K562 (cell line): ENCODE data around the gene HELZ2. TPM values are rescaled to one million over a fixed set of nuclear protein-coding genes. Genes with fewer than 3 reads are reported as not detected.

Source experiments
- C11orf30 ChIP-seq: fragments of 450-650 bp; IDR thresholded peaks from 2 replicates; pipeline ENCODE4 v1.6.1; 2016; ENCODE audit warnings: low read depth, mild to moderate bottlenecking
- DACH1 ChIP-seq: fragments of 450-650 bp; IDR thresholded peaks from 2 replicates; pipeline ENCODE4 v1.6.1; 2018; ENCODE audit not compliant: partially characterized antibody
- FOXJ2 ChIP-seq: fragments of 200-800 bp; sonication (Bioruptor generic); IDR thresholded peaks from 2 replicates; pipeline ENCODE4 v1.6.1; 2016; ENCODE audit warnings: missing genetic modification characterization, missing compliant biosample characterization
- GATAD2B ChIP-seq: fragments of 450-650 bp; IDR thresholded peaks from 2 replicates; pipeline ENCODE4 v1.6.1; 2017; ENCODE audit warnings: mild to moderate bottlenecking, borderline replicate concordance
- HDAC1 ChIP-seq, 2 experiments: fragments of 450-650 bp; IDR thresholded peaks; 2 replicates each; pipeline ENCODE4 v1.6.1; 2016 to 2017; ENCODE audit warnings: inconsistent platforms in 1 of 2, mild to moderate bottlenecking in 1 of 2, moderate library complexity in 1 of 2
- HNRNPLL ChIP-seq: fragments of 200-400 bp; formaldehyde crosslinking; IDR thresholded peaks from 2 replicates; pipeline ENCODE4 v1.6.1; 2017; ENCODE audit warnings: low read length, low read depth, mild to moderate bottlenecking; ENCODE audit not compliant: poor library complexity, severe bottlenecking
- KAT7 ChIP-seq: sonication (generic); formaldehyde crosslinking; IDR thresholded peaks from 2 replicates; pipeline ENCODE4 v1.8.0; 2022; ENCODE audit warnings: missing genetic modification reagents, mild to moderate bottlenecking, borderline replicate concordance
- MCM5 ChIP-seq: fragments of 450-650 bp; IDR thresholded peaks from 2 replicates; pipeline ENCODE4 v1.6.1; 2016; ENCODE audit warnings: low read depth
- NFYB ChIP-seq: IDR thresholded peaks from 2 replicates; pipeline ENCODE4 v1.6.1; 2011; ENCODE audit warnings: mild to moderate bottlenecking, moderate library complexity; ENCODE audit not compliant: insufficient read length; ENCODE audit errors: extremely low read depth
- RBM39 ChIP-seq: fragments of 200-400 bp; formaldehyde crosslinking; optimal IDR thresholded peaks from 2 replicates; pipeline ENCODE3; 2018; ENCODE audit warnings: low read depth, low read length
- TFAM ChIP-seq: fragments of 250-450 bp; sonication (Bioruptor Pico); conservative IDR thresholded peaks from 2 replicates; pipeline ENCODE4 v1.5.0; 2021; ENCODE audit warnings: mild to moderate bottlenecking, moderate library complexity
- ZC3H11A ChIP-seq: IDR thresholded peaks from 2 replicates; pipeline ENCODE4 v1.6.1; 2012; ENCODE audit warnings: low read depth, low read length, improper control_type of control experiment
- ZNF174 ChIP-seq: fragments of 250-450 bp; sonication (Bioruptor Pico); IDR thresholded peaks from 2 replicates; pipeline ENCODE4 v1.4.0; 2020; ENCODE audit warnings: mild to moderate bottlenecking
- ZNF431 ChIP-seq: sonication (generic); formaldehyde crosslinking; IDR thresholded peaks from 2 replicates; pipeline ENCODE4 v1.8.0; 2022; ENCODE audit warnings: mild to moderate bottlenecking, missing genetic modification reagents
- ZNF445 ChIP-seq: fragments of 250-450 bp; sonication (Bioruptor Pico); IDR thresholded peaks from 2 replicates; pipeline ENCODE4 v1.4.0; 2020; ENCODE audit warnings: low read depth, mild to moderate bottlenecking, moderate library complexity
- ZNF707 ChIP-seq: fragments of 250-450 bp; sonication (Bioruptor Pico); conservative IDR thresholded peaks from 2 replicates; pipeline ENCODE4 v1.8.0; 2022; ENCODE audit warnings: inconsistent platforms, mild to moderate bottlenecking, moderate library complexity
- polyA plus RNA-seq, 8 experiments: library from polyadenylated mRNA; depleted of rRNA in 4 of 8; stranded (reverse) in 5 of 8; unstranded in 3 of 8; fragments of >200 nt; fragmentation: Nextera tagmentation in 2 of 8; fragmentation: Illumina TruSeq in 1 of 8; extraction: Ambion mirVana in 2 of 8; extraction: Trizol in 1 of 8; gene quantifications; 2 replicates each; pipeline versions ENCODE4 v1.2.1 to v1.2.3, GENCODE V29; 2011 to 2014; ENCODE audit warnings: inconsistent platforms in 1 of 8, missing spikeins in 1 of 8
- total RNA-seq, 7 experiments: library from RNA; depleted of rRNA in 6 of 7; stranded (reverse); fragments of >200 nt in 6 of 7; fragmentation: Illumina TruSeq in 2 of 7; extraction: Trizol in 2 of 7; gene quantifications; 2 replicates each; pipeline versions ENCODE4 v1.2.1 to v1.2.3, GENCODE V29; 2011 to 2021; ENCODE audit warnings: low replicate concordance in 1 of 7
- TF ChIP-seq, protein P1 (sequence below), 2 experiments: fragments of 450-650 bp; IDR thresholded peaks; 2 replicates each; pipeline ENCODE4 v1.6.1; 2018; ENCODE audit warnings: mild to moderate bottlenecking in 2 of 2, low read depth in 1 of 2; ENCODE audit not compliant: partially characterized antibody in 2 of 2
- TF ChIP-seq, protein P2 (sequence below): fragments of 250-450 bp; sonication (Bioruptor Pico); IDR thresholded peaks from 2 replicates; pipeline ENCODE4 v1.9.0; 2021; ENCODE audit warnings: mild to moderate bottlenecking, inconsistent platforms
- TF ChIP-seq, protein P3 (sequence below), 2 experiments: fragments of 450-650 bp in 1 of 2; sonication (generic) in 1 of 2; formaldehyde crosslinking; conservative IDR thresholded peaks; 2 replicates each; pipeline versions ENCODE4 v1.4.0 to v1.8.1; 2020 to 2022; ENCODE audit warnings: mild to moderate bottlenecking in 1 of 2, missing genetic modification reagents in 1 of 2
- TF ChIP-seq, protein P4 (sequence below): fragments of 450-650 bp; formaldehyde crosslinking; IDR thresholded peaks from 2 replicates; pipeline ENCODE4 v1.4.0; 2020; ENCODE audit warnings: mild to moderate bottlenecking, moderate library complexity

Gene HELZ2
- total and polyA plus RNA-seq, 9 of the 15 experiments (the other 6 are each of a cell fraction or from before 2014, with no cell fraction given) = 0.03 to 7.8 (median 2.9) TPM; not detected in 1

DNA sequence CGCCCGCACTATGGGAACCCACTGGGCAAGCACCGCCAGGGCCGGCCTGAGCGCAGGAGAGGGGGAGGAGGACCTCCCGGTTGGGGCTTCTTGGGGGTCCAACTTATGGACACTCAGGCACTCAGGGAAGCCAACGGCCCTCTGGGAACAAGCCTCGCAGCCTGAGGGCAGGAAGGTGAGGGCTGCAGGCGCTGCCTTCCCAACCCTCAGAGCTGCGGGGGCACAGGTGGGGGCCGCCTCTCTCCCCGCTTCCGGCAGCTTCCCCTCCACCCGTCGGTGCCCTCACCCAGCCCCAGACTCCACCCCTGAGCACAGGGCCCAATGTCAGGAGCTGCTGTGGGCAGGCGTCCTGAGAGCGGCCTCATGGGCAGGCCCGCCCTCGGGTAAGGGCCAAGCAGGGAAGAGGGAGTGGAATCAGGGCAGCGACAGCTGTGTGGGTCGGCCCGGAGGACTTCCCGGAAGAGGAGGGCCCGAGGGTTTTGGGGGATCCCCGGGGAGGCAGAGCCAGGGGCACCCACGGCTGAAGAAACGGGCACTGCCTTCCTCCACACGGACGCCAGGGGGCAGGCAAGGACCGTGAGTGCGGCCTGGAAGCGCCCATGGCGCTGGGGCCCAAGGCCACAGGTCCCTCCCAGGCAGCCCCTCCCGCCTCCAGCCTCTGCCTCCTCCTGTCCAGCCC is 36.4 kb downstream of the HELZ2 start (continued):
- TF ChIP-seq, protein P1, sequence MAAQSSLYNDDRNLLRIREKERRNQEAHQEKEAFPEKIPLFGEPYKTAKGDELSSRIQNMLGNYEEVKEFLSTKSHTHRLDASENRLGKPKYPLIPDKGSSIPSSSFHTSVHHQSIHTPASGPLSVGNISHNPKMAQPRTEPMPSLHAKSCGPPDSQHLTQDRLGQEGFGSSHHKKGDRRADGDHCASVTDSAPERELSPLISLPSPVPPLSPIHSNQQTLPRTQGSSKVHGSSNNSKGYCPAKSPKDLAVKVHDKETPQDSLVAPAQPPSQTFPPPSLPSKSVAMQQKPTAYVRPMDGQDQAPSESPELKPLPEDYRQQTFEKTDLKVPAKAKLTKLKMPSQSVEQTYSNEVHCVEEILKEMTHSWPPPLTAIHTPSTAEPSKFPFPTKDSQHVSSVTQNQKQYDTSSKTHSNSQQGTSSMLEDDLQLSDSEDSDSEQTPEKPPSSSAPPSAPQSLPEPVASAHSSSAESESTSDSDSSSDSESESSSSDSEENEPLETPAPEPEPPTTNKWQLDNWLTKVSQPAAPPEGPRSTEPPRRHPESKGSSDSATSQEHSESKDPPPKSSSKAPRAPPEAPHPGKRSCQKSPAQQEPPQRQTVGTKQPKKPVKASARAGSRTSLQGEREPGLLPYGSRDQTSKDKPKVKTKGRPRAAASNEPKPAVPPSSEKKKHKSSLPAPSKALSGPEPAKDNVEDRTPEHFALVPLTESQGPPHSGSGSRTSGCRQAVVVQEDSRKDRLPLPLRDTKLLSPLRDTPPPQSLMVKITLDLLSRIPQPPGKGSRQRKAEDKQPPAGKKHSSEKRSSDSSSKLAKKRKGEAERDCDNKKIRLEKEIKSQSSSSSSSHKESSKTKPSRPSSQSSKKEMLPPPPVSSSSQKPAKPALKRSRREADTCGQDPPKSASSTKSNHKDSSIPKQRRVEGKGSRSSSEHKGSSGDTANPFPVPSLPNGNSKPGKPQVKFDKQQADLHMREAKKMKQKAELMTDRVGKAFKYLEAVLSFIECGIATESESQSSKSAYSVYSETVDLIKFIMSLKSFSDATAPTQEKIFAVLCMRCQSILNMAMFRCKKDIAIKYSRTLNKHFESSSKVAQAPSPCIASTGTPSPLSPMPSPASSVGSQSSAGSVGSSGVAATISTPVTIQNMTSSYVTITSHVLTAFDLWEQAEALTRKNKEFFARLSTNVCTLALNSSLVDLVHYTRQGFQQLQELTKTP (IDR thresholded peaks at IDR 0.05; ENCODE audit: low read depth in 1 of 2, partially characterized antibody in 2 of 2) = no peak
- no peak for TF ChIP-seq DACH1
- no peak for TF ChIP-seq RBM39
- TF ChIP-seq ZNF174 (CRISPR knock-in tag) = no peak
- TF ChIP-seq, protein P2, sequence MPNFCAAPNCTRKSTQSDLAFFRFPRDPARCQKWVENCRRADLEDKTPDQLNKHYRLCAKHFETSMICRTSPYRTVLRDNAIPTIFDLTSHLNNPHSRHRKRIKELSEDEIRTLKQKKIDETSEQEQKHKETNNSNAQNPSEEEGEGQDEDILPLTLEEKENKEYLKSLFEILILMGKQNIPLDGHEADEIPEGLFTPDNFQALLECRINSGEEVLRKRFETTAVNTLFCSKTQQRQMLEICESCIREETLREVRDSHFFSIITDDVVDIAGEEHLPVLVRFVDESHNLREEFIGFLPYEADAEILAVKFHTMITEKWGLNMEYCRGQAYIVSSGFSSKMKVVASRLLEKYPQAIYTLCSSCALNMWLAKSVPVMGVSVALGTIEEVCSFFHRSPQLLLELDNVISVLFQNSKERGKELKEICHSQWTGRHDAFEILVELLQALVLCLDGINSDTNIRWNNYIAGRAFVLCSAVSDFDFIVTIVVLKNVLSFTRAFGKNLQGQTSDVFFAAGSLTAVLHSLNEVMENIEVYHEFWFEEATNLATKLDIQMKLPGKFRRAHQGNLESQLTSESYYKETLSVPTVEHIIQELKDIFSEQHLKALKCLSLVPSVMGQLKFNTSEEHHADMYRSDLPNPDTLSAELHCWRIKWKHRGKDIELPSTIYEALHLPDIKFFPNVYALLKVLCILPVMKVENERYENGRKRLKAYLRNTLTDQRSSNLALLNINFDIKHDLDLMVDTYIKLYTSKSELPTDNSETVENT (CRISPR knock-in tag) = no peak
- TF ChIP-seq, protein P3, sequence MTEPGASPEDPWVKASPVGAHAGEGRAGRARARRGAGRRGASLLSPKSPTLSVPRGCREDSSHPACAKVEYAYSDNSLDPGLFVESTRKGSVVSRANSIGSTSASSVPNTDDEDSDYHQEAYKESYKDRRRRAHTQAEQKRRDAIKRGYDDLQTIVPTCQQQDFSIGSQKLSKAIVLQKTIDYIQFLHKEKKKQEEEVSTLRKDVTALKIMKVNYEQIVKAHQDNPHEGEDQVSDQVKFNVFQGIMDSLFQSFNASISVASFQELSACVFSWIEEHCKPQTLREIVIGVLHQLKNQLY (CRISPR knock-in tag; conservative IDR thresholded peaks at IDR 0.05) = no peak
- no peak for TF ChIP-seq ZC3H11A
- TF ChIP-seq ZNF431 (CRISPR knock-in tag) = no peak
- no peak for TF ChIP-seq HDAC1 (IDR thresholded peaks at IDR 0.05)
- no peak for TF ChIP-seq FOXJ2 (tag)
- no peak for TF ChIP-seq NFYB
- TF ChIP-seq KAT7 (CRISPR knock-in tag) = no peak
- TF ChIP-seq MCM5 = no peak
- TF ChIP-seq HNRNPLL = no peak
- TF ChIP-seq TFAM (CRISPR knock-in tag) = no peak
- no peak for TF ChIP-seq ZNF445
- no peak for TF ChIP-seq ZNF707 (CRISPR knock-in tag)
- no peak for TF ChIP-seq C11orf30
- no peak for TF ChIP-seq GATAD2B
- TF ChIP-seq, protein P4, sequence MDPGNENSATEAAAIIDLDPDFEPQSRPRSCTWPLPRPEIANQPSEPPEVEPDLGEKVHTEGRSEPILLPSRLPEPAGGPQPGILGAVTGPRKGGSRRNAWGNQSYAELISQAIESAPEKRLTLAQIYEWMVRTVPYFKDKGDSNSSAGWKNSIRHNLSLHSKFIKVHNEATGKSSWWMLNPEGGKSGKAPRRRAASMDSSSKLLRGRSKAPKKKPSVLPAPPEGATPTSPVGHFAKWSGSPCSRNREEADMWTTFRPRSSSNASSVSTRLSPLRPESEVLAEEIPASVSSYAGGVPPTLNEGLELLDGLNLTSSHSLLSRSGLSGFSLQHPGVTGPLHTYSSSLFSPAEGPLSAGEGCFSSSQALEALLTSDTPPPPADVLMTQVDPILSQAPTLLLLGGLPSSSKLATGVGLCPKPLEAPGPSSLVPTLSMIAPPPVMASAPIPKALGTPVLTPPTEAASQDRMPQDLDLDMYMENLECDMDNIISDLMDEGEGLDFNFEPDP = no peak
